ENCODE measurements around the gene CRYZ. TPM values are rescaled to one million over a fixed set of nuclear protein-coding genes. Genes with fewer than 3 reads are reported as not detected.

CRYZ gene
- total RNA-seq, 1 donor from 2014 or later: 21.3 TPM

DNA sequence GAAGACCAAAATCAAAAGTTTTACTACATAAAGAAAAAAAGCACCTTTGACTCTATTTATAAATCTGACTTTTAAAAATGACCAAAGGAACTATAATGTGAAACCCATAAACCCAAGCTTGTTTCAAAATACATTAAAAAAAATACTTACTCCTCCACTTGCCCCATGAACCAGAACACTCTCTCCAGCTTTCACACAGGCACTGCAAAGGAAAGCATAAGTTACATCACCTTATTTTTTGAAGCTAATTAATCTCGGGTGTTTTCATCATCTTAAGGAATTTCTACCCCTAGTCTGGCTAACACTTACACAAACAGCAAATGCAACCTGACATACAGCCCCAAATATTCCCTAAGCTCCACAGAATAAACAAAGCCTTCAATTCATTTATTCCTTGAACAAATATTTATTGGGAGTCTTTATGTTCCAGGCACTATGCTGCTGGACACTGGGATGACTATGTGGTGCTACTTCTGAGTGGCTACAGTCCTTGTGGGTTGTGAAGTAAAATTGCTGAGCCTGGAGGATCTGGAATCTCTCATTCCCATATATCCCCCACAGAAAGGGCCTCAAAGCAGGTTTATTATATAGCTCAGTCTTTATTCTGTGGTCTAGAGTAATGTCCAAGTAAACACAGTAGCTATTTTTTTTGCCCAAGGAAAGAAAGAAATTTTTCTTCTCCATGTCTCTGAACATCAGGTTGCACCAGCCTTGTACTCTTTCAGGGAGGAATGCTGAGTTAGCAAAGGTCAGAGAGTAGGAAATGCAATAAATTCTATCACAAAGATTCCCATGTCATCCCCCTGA is 18.2 kb downstream of the CRYZ start:
- H3K27me3 Mint-ChIP-seq (ENCODE audit: low read depth): no peaks in the 10 kb centered on the region
- H3K36me3 Mint-ChIP-seq: peaks cover 11% of the 10 kb centered on the region
- TF ChIP-seq CTCF (IDR thresholded peaks at IDR 0.05; ENCODE audit: unreplicated experiment): no peak
- no peaks in the 10 kb centered on the region for H3K9me3 Mint-ChIP-seq
- H3K27ac Mint-ChIP-seq: peak overlapping the region; percentile 44
- no peak for DNase-seq (ENCODE audit: low spot score in 2 of 2, unreplicated experiment in 2 of 2)
- peaks cover 17% of the 10 kb centered on the region for H3K4me1 Mint-ChIP-seq
- H3K4me3 Mint-ChIP-seq: no peak overlapping the region

DNA sequence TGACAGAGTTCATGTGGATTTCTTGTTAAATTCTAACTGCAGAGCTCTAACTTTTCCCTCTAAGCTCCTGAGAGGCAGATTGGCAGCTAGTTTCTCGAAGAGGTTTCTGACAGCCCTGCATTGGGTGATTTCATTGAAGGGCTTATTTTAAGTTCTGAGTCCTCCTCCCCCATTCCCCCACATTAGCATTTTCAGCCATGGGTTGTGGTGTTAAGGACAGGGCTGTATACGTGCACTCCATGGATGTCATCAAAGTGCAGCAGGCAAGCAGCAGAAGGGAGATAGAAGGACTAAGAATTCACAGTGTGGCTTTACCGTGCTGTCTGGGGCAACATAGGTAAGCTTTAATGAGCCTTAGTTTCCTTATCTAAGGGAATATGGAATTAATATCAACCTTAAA is 19.0 kb downstream of the CRYZ start:
- Mint-ChIP-seq H3K36me3 (peaks cover 11% of the 10 kb centered on the region), H3K27ac (peak overlapping the region; percentile 4), H3K27me3 (ENCODE audit: low read depth) (no peaks in the 10 kb centered on the region), H3K4me3 (no peak overlapping the region), H3K9me3 (no peaks in the 10 kb centered on the region), H3K4me1 (peaks cover 17% of the 10 kb centered on the region)
- no peak for TF ChIP-seq CTCF (IDR thresholded peaks at IDR 0.05; ENCODE audit: unreplicated experiment)
- DNase-seq (ENCODE audit: low spot score in 2 of 2, unreplicated experiment in 2 of 2): no peak

GRCh38 chr1:74712881-74713280 is 20.0 kb downstream of the CRYZ start:
- TF ChIP-seq CTCF (IDR thresholded peaks at IDR 0.05; ENCODE audit: unreplicated experiment): no peak

GRCh38 chr1:74703386-74704182 is 29.3 kb downstream of the CRYZ start:
- TF ChIP-seq CTCF (IDR thresholded peaks at IDR 0.05; ENCODE audit: unreplicated experiment): no peak
- peaks cover 2% of the 10 kb centered on the region for H3K4me1 Mint-ChIP-seq
- no peak overlapping the region for H3K27ac Mint-ChIP-seq
- no peaks in the 10 kb centered on the region for H3K27me3 Mint-ChIP-seq (ENCODE audit: low read depth)
- no peak for DNase-seq (ENCODE audit: low spot score in 2 of 2, unreplicated experiment in 2 of 2)
- H3K36me3 Mint-ChIP-seq: peaks cover 13% of the 10 kb centered on the region
- no peaks in the 10 kb centered on the region for H3K9me3 Mint-ChIP-seq
- no peak overlapping the region for H3K4me3 Mint-ChIP-seq

More at GRCh38 chr1:74712881-74713280, 20.0 kb downstream of the CRYZ start:
- H3K36me3 Mint-ChIP-seq: peaks cover 11% of the 10 kb centered on the region
- no peak for DNase-seq (ENCODE audit: low spot score in 2 of 2, unreplicated experiment in 2 of 2)
- H3K4me1 Mint-ChIP-seq: peaks cover 17% of the 10 kb centered on the region
- no peak overlapping the region for H3K27ac Mint-ChIP-seq
- no peak overlapping the region for H3K4me3 Mint-ChIP-seq
- no peaks in the 10 kb centered on the region for H3K27me3 Mint-ChIP-seq (ENCODE audit: low read depth)
- H3K9me3 Mint-ChIP-seq: no peaks in the 10 kb centered on the region

GRCh38 chr1:74699331-74699730 is 33.5 kb downstream of the CRYZ start:
- no peak for TF ChIP-seq CTCF (IDR thresholded peaks at IDR 0.05; ENCODE audit: unreplicated experiment)
- H3K27ac Mint-ChIP-seq: no peak overlapping the region
- H3K27me3 Mint-ChIP-seq (ENCODE audit: low read depth): no peaks in the 10 kb centered on the region
- no peak overlapping the region for H3K4me3 Mint-ChIP-seq
- no peak for DNase-seq (ENCODE audit: low spot score in 2 of 2, unreplicated experiment in 2 of 2)
- H3K36me3 Mint-ChIP-seq: peaks cover 8% of the 10 kb centered on the region
- H3K9me3 Mint-ChIP-seq: no peaks in the 10 kb centered on the region
- peaks cover 7% of the 10 kb centered on the region for H3K4me1 Mint-ChIP-seq
